ENCODE results near the gene SPTSSA. TPM values are rescaled to one million over a fixed set of nuclear protein-coding genes. Genes with fewer than 3 reads are reported as not detected.

SPTSSA gene
- polyA plus RNA-seq, 1 of the 3 experiments (the other 2 are of a cell fraction): 39.5 TPM

- Histone ChIP-seq H3K4me3 (ENCODE audit: low read depth in 2 of 2, low read length in 1 of 2) (peak overlapping the region; percentile 66 to 67), H3K79me2 (ENCODE audit: insufficient read depth) (peaks cover 57% of the 10 kb centered on the region), H2AFZ (ENCODE audit: low read depth) (no peak overlapping the region), H3K9me3 (no peaks in the 10 kb centered on the region), H3K36me3 (replicated peaks in 1 of 2; ENCODE audit: control insufficient read depth in 1 of 2, insufficient read depth in 2 of 2, low read length in 1 of 2) (peaks cover 0 to 10% of the 10 kb centered on the region in 2 experiments), H3K4me1 (ENCODE audit: control insufficient read depth in 1 of 2, insufficient read depth in 2 of 2, low read depth in 1 of 2, low read length in 1 of 2) (peaks cover 6 to 22% of the 10 kb centered on the region in 2 experiments; a peak in 3 of 4 replicates), H4K20me1 (ENCODE audit: insufficient read depth) (peaks cover 14% of the 10 kb centered on the region; the same call in 1 of the 2 replicates), H3K27ac (ENCODE audit: low read depth in 2 of 2, low read length in 1 of 2) (peak overlapping the region in 1 of 2 experiments; percentile 63; a peak in 2 of 4 replicates), H3K9ac (peak overlapping the region; percentile 71), H3K4me2 (peak overlapping the region; percentile 73), H3K9me2 (no peaks in the 10 kb centered on the region), H3K27me3 (ENCODE audit: insufficient read depth) (no peaks in the 10 kb centered on the region), H3F3A (replicated peaks; ENCODE audit: insufficient read depth) (no peaks in the 10 kb centered on the region)
- POLR2A ChIA-PET: interaction anchor here (0.6 kb wide), 1 partner anchor 10 kb away, joined by 6 read pairs; no protein-coding TSS in a partner anchor
- DNase-seq: no peak
- TF ChIP-seq FOXJ3 (CRISPR knock-in tag; IDR thresholded peaks at IDR 0.05): no peak
- TF ChIP-seq ZBTB33 (IDR thresholded peaks at IDR 0.05; ENCODE audit: borderline replicate concordance, low read depth): no peak
- TF ChIP-seq ELF1 (IDR thresholded peaks at IDR 0.05): no peak
- no peak for TF ChIP-seq EZH2phosphoT487 (IDR thresholded peaks at IDR 0.05; ENCODE audit: borderline replicate concordance, low read depth)
- no peak for TF ChIP-seq YY1 (IDR thresholded peaks at IDR 0.05; ENCODE audit: low read depth)
- no peak for TF ChIP-seq GATA2 (CRISPR knock-in tag; IDR thresholded peaks at IDR 0.05)
- TF ChIP-seq TAF1 (IDR thresholded peaks at IDR 0.05; ENCODE audit: borderline replicate concordance, low read depth, low read length): no peak
- CTCF ChIA-PET: interaction anchor here (0.7 to 1.3 kb wide), 3 partner anchors 9 to 138 kb away, joined by 3 to 4 read pairs (median 3); no protein-coding TSS in a partner anchor
- WGBS (ENCODE audit: low lambda C conversion rate): 30% methylated on average over 2 of the region's 2 CpGs
These were observed 1.2 kb downstream of the SPTSSA start for GRCh38 chr14:34460841-34461240.

GRCh38 chr14:34460295-34460694 is 1.7 kb downstream of the SPTSSA start:
- H2AFZ ChIP-seq (ENCODE audit: low read depth): no peak overlapping the region
- peaks cover 63% of the 10 kb centered on the region for H3K79me2 ChIP-seq (ENCODE audit: insufficient read depth)
- TF ChIP-seq EZH2phosphoT487 (IDR thresholded peaks at IDR 0.05; ENCODE audit: borderline replicate concordance, low read depth): no peak
- TF ChIP-seq NFIC (IDR thresholded peaks at IDR 0.05; ENCODE audit: borderline replicate concordance): no peak
- no peak for TF ChIP-seq JUND (IDR thresholded peaks at IDR 0.05)
- no peak for TF ChIP-seq USF1 (IDR thresholded peaks at IDR 0.05; ENCODE audit: borderline replicate concordance, low read depth)
- no peak for TF ChIP-seq CTCF (IDR thresholded peaks at IDR 0.05)
- TF ChIP-seq TCF12 (IDR thresholded peaks at IDR 0.05): no peak
- TF ChIP-seq POLR2AphosphoS5 (IDR thresholded peaks at IDR 0.05; ENCODE audit: low read depth, low read length): no peak
- no peak for TF ChIP-seq MXI1 (IDR thresholded peaks at IDR 0.05; ENCODE audit: low read depth, low read length)
- no peak for TF ChIP-seq USF2 (IDR thresholded peaks at IDR 0.05; ENCODE audit: borderline replicate concordance, low read depth, low read length)
- H4K20me1 ChIP-seq (ENCODE audit: insufficient read depth): peaks cover 14% of the 10 kb centered on the region; the same call in 1 of the 2 replicates
- CTCF ChIA-PET: interaction anchor here (1.0 to 1.3 kb wide), 2 partner anchors 9 to 137 kb away, joined by 3 to 4 read pairs; no protein-coding TSS in a partner anchor
- H3K4me1 ChIP-seq (ENCODE audit: control insufficient read depth in 1 of 2, insufficient read depth in 2 of 2, low read depth in 1 of 2, low read length in 1 of 2): peaks cover 6 to 19% of the 10 kb centered on the region in 2 experiments; a peak in 3 of 4 replicates
- H3K9me2 ChIP-seq: no peaks in the 10 kb centered on the region
- H3K4me3 ChIP-seq (ENCODE audit: low read depth in 2 of 2, low read length in 1 of 2): peak overlapping the region; percentile 66 to 67; a peak in 2 of 4 replicates
- H3K36me3 ChIP-seq (replicated peaks in 1 of 2; ENCODE audit: control insufficient read depth in 1 of 2, insufficient read depth in 2 of 2, low read length in 1 of 2): peaks cover 2 to 15% of the 10 kb centered on the region in 2 experiments
- H3K4me2 ChIP-seq: peak overlapping the region; percentile 73
- no peaks in the 10 kb centered on the region for H3K9me3 ChIP-seq
- peak overlapping the region; percentile 71; the same call in 1 of the 2 replicates for H3K9ac ChIP-seq
- H3K27ac ChIP-seq (ENCODE audit: low read depth in 2 of 2, low read length in 1 of 2): peak overlapping the region in 1 of 2 experiments; percentile 63; a peak in 1 of 4 replicates
- no peaks in the 10 kb centered on the region for H3F3A ChIP-seq (replicated peaks; ENCODE audit: insufficient read depth)
- DNase-seq: no peak
- H3K27me3 ChIP-seq (ENCODE audit: insufficient read depth): no peaks in the 10 kb centered on the region
- 93% methylated on average over 1 of the region's 1 CpG for WGBS (ENCODE audit: low lambda C conversion rate)
- POLR2A ChIA-PET: interaction anchor here (0.6 kb wide), 1 partner anchor 11 kb away, joined by 6 read pairs; no protein-coding TSS in a partner anchor

Measured in SK-N-SH (cell line).